Right cardiac atrium (tissue), 5 donors: ENCODE measurements around the gene OR10A3. TPM values are rescaled to one million over a fixed set of nuclear protein-coding genes. Genes with fewer than 3 reads are reported as not detected.

Experiments used
- ATAC-seq, 2 donors: fragments of 200-7000 bp; cut with Tn5 transposase; one replicate each; pipeline versions ENCODE4 v1.8.0 to v1.9.1; 2020; ENCODE audit warnings: moderate library complexity in 2 of 2, mild to moderate bottlenecking in 1 of 2
- DNase-seq, 3 donors: peaks; one replicate each; pipeline ENCODE4 v3.0.0-alpha.2; 2020
- H3K27ac ChIP-seq: one replicate; pipeline ENCODE4 v1.5.1; 2013; ENCODE audit warnings: mild to moderate bottlenecking, low read length, control low read depth, moderate library complexity
- H3K27me3 ChIP-seq: one replicate; pipeline ENCODE4 v1.6.1; 2013; ENCODE audit not compliant: control insufficient read depth, insufficient read depth
- H3K4me1 ChIP-seq: one replicate; pipeline ENCODE4 v1.6.1; 2013; ENCODE audit warnings: low read length; ENCODE audit not compliant: control insufficient read depth, insufficient read depth
- H3K4me3 ChIP-seq: one replicate; pipeline ENCODE4 v1.5.1; 2013; ENCODE audit warnings: low read length, control low read depth
- H3K9me3 ChIP-seq: one replicate; pipeline ENCODE4 v1.6.1; 2013; ENCODE audit warnings: low read length; ENCODE audit not compliant: control insufficient read depth
- WGBS: extraction: QIAGEN DNeasy Blood & Tissue Kit; methylation state at CpG from one replicate; pipeline ENCODE4 v1.1.7; 2013; 5-methylcytosine and 5-hydroxymethylcytosine counted together
- intact Hi-C, 4 donors: fragments of 100-400 bp; cut with DNase I; formaldehyde crosslinking; loops; one replicate each; pipeline versions ENCODE4 v1.11.0 to v1.14.0; 2022 to 2023
- polyA plus RNA-seq: library from polyadenylated mRNA; stranded (reverse); fragments of 200-250 nt; gene quantifications from one replicate; pipeline ENCODE4 v1.2.3, GENCODE V29; 2013
- total RNA-seq, 4 donors: library from RNA; stranded (reverse); fragmentation: NEBNext Ultra II Directional; extraction: Animal tissue kit (Norgen Biotek cat#: 25700); gene quantifications; one replicate each; pipeline ENCODE4 v1.2.1, GENCODE V29; 2021
- donor health status: healthy with polysubstance abuse.
- donor health status: DM: no; HTN: yes; CAD: no.
- donor health status: DM: no; HTN: no; CAD: no.
- donor health status: DM: no; HTN: yes; CAD: no; lungs with severe emphysema.
- donor health status: DM: yes; HTN: yes; CAD: no.

The OR10A3 gene
- total and polyA plus RNA-seq, 5 donors = not detected

- H3K4me1 ChIP-seq = peaks cover 1% of the 10 kb centered on the region
- no peak overlapping the region for H3K4me3 ChIP-seq
- ATAC-seq (no peak), DNase-seq (no peak)
- no peaks in the 10 kb centered on the region for H3K27me3 ChIP-seq
- intact Hi-C loops = loop anchor here in 3 of 4 donors (5.0 to 10.0 kb wide), 2 partner anchors 97 to 204 kb away; partner anchors contain the start of gene EIF3F (in 3 of the 3)
- peaks cover 1% of the 10 kb centered on the region for H3K9me3 ChIP-seq
- no peak overlapping the region for H3K27ac ChIP-seq
- 29% methylated on average over 6 of the region's 6 CpGs for WGBS
These were observed 50.9 kb downstream of the OR10A3 start for GRCh38 chr11:7890417-7891172.

- no peak overlapping the region for H3K27ac ChIP-seq
- 50% methylated on average over 5 of the region's 5 CpGs for WGBS
- ATAC-seq (no peak), DNase-seq (no peak)
- H3K9me3 ChIP-seq = peaks cover 1% of the 10 kb centered on the region
- intact Hi-C loops = loop anchor here in 3 of 4 donors (5.0 to 10.0 kb wide), 2 partner anchors 97 to 205 kb away; partner anchors contain the start of gene EIF3F (in 3 of the 3)
- peaks cover 1% of the 10 kb centered on the region for H3K4me1 ChIP-seq
- H3K27me3 ChIP-seq = no peaks in the 10 kb centered on the region
- H3K4me3 ChIP-seq = no peak overlapping the region
These were observed 51.5 kb downstream of the OR10A3 start for GRCh38 chr11:7889985-7890384.

Other genes starting within 250 kb of the OR10A3 start
- gene OVCH2, start 235.2 kb downstream of the OR10A3 start, total RNA-seq = not detected
- gene OVCH2, start 235.2 kb downstream of the OR10A3 start, polyA plus RNA-seq = not detected
- not detected for gene OR5P2, start 144.8 kb downstream of the OR10A3 start, total RNA-seq
- gene OR5P2, start 144.8 kb downstream of the OR10A3 start, polyA plus RNA-seq = not detected
- gene OR5P3, start 110.9 kb downstream of the OR10A3 start, total RNA-seq = not detected
- gene OR5P3, start 110.9 kb downstream of the OR10A3 start, polyA plus RNA-seq = not detected
- gene OR10A6, start 10.4 kb downstream of the OR10A3 start, total RNA-seq = not detected
- gene OR10A6, start 10.4 kb downstream of the OR10A3 start, polyA plus RNA-seq = not detected
- not detected for gene NLRP10, start 23.7 kb upstream of the OR10A3 start, total RNA-seq
- gene NLRP10, start 23.7 kb upstream of the OR10A3 start, polyA plus RNA-seq = not detected
- gene EIF3F, start 45.6 kb upstream of the OR10A3 start, total RNA-seq = 100 to 1,000 TPM; 152 to 175 (median 159) TPM
- gene EIF3F, start 45.6 kb upstream of the OR10A3 start, polyA plus RNA-seq = 179 TPM
- 10 to 100 TPM; 24.8 to 31.2 (median 28.0) TPM for gene TUB, start 139.5 kb upstream of the OR10A3 start, total RNA-seq
- 10.0 TPM for gene TUB, start 139.5 kb upstream of the OR10A3 start, polyA plus RNA-seq
- 10 to 100 TPM; 12.8 to 20.2 (median 17.5) TPM for gene RIC3, start 227.3 kb upstream of the OR10A3 start, total RNA-seq
- 10.0 TPM for gene RIC3, start 227.3 kb upstream of the OR10A3 start, polyA plus RNA-seq